SU-DHL-6 (cell line): ENCODE results near the gene HMCN2.

Experiments
- EZH2phosphoT487 ChIP-seq: fragments of 200-600 bp; sonication (generic), shearing (Covaris generic); conservative IDR thresholded peaks from 2 replicates; pipeline ENCODE4 v1.6.1; 2018; ENCODE audit warnings: mild to moderate bottlenecking, antibody characterized with exemption, low read length, moderate library complexity, mixed read lengths
- TF ChIP-seq, protein P1 (sequence below): fragments of 200-600 bp; sonication (generic); IDR thresholded peaks from one replicate; pipeline ENCODE4 v1.5.1; 2017; ENCODE audit warnings: antibody characterized with exemption, mild to moderate bottlenecking, low read length, moderate library complexity; ENCODE audit not compliant: insufficient read depth, poor library complexity, severe bottlenecking

DNA sequence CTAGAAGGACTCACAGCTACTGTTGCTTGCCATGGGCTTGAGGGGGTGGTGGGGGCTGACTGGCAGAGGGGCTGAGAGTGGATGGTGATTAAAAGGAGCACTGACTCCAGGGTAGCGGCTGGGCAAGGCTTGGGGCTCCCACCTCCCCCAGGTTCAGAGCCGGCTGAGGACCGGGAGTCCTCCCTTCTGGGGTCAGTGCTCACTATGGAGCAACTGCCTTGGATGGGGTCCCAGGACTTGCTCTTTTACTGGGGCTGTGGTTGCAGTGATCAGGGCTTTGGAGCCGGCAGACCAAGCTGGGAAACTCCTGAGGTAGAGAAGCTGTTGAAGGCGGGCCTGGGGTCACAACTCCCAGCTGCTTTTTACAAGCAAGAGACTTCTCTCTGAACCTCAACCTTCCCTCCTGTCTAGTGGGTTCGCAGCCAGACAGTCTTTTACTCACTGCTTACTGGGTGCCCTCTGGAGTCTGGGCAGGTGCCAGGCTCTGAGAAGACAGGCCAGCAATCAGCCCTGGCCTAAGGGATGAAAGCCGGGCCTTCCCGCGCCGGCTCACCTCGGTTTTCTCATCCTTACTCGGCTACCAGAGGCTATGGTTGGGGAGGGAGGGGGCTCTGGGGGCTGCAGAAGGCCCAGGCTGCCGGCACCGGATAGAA lies 178.4 kb downstream of the HMCN2 start:
- TF ChIP-seq, protein P1, sequence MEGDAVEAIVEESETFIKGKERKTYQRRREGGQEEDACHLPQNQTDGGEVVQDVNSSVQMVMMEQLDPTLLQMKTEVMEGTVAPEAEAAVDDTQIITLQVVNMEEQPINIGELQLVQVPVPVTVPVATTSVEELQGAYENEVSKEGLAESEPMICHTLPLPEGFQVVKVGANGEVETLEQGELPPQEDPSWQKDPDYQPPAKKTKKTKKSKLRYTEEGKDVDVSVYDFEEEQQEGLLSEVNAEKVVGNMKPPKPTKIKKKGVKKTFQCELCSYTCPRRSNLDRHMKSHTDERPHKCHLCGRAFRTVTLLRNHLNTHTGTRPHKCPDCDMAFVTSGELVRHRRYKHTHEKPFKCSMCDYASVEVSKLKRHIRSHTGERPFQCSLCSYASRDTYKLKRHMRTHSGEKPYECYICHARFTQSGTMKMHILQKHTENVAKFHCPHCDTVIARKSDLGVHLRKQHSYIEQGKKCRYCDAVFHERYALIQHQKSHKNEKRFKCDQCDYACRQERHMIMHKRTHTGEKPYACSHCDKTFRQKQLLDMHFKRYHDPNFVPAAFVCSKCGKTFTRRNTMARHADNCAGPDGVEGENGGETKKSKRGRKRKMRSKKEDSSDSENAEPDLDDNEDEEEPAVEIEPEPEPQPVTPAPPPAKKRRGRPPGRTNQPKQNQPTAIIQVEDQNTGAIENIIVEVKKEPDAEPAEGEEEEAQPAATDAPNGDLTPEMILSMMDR = no peak
- no peak for TF ChIP-seq EZH2phosphoT487
